Spleen (tissue), 11 donors: ENCODE results near the gene CHD6. TPM values are rescaled to one million over a fixed set of nuclear protein-coding genes. Genes with fewer than 3 reads are reported as not detected.
A peak's percentile ranks its signal among the peaks of the same experiment; 100 is the strongest.

ENCODE experiments used
- DNase-seq: peaks from one replicate; pipeline ENCODE4 v3.0.0-alpha.2; 2020
- H3K27ac ChIP-seq, 8 donors: fragments of 200-600 bp; sonication (generic) in 7 of 8; 1 replicate in 4 of 8; 2 replicates in 4 of 8; pipeline versions ENCODE4 v1.5.0 to v1.8.0; 2016 to 2021; ENCODE audit warnings: inconsistent platforms in 4 of 8, mild to moderate bottlenecking in 4 of 8, moderate library complexity in 1 of 8
- H3K27me3 ChIP-seq, 7 donors: fragments of 200-600 bp; sonication (generic) in 6 of 7; replicated peaks in 1 of 7; 1 replicate in 4 of 7; 2 replicates in 3 of 7; pipeline versions ENCODE4 v1.5.0 to v1.8.0; 2016 to 2021; ENCODE audit warnings: inconsistent platforms in 3 of 7, mild to moderate bottlenecking in 1 of 7
- H3K36me3 ChIP-seq, 6 donors: fragments of 200-600 bp; sonication (generic) in 5 of 6; 1 replicate in 4 of 6; 2 replicates in 2 of 6; pipeline versions ENCODE4 v1.5.0 to v1.8.0; 2016 to 2021; ENCODE audit warnings: inconsistent platforms in 2 of 6
- H3K4me1 ChIP-seq, 6 donors: fragments of 200-600 bp; sonication (generic) in 5 of 6; 1 replicate in 3 of 6; 2 replicates in 3 of 6; pipeline versions ENCODE4 v1.5.0 to v1.8.0; 2016 to 2021; ENCODE audit warnings: inconsistent platforms in 3 of 6
- H3K4me3 ChIP-seq, 8 donors: fragments of 200-600 bp; sonication (generic) in 7 of 8; 1 replicate in 4 of 8; 2 replicates in 4 of 8; pipeline versions ENCODE4 v1.5.0 to v1.8.0; 2016 to 2021; ENCODE audit warnings: inconsistent platforms in 4 of 8, mild to moderate bottlenecking in 4 of 8, moderate library complexity in 2 of 8
- H3K9me3 ChIP-seq, 8 donors: fragments of 200-600 bp; sonication (generic) in 7 of 8; 1 replicate in 4 of 8; 2 replicates in 4 of 8; pipeline versions ENCODE4 v1.5.0 to v1.8.0; 2016 to 2021; ENCODE audit warnings: inconsistent platforms in 4 of 8
- POLR2A ChIP-seq, 3 donors: fragments of 450-650 bp; IDR thresholded peaks; one replicate each; pipeline ENCODE4 v1.5.1; 2017; ENCODE audit warnings: antibody characterized with exemption in 3 of 3, mild to moderate bottlenecking in 1 of 3
- POLR2AphosphoS5 ChIP-seq, 3 donors: sonication (generic); formaldehyde crosslinking; IDR thresholded peaks; one replicate each; pipeline ENCODE4 v1.5.1; 2017; ENCODE audit warnings: antibody characterized with exemption in 3 of 3
- WGBS, 5 donors: extraction: QIAGEN DNeasy Blood & Tissue Kit in 3 of 5; methylation state at CpG; one replicate each; pipeline versions ENCODE4 v1.1.5 to v1.1.7; 2013 to 2018; 5-methylcytosine and 5-hydroxymethylcytosine counted together
- intact Hi-C: fragments of 100-400 bp; cut with DNase I; formaldehyde crosslinking; loops from one replicate; pipeline ENCODE4 v1.15.0; 2023; ENCODE audit warnings: low total_unique reads
- polyA plus RNA-seq, 3 donors: library from polyadenylated mRNA; stranded (reverse); fragments of 200-250 nt; gene quantifications; one replicate each; pipeline ENCODE4 v1.2.1, GENCODE V29; 2013
- total RNA-seq, 7 donors: library from RNA; depleted of rRNA in 3 of 7; stranded (reverse); fragments of >200 nt in 3 of 7; fragmentation: NEBNext Ultra II Directional in 4 of 7; extraction: Animal tissue kit (Norgen Biotek cat#: 25700) in 4 of 7; gene quantifications; one replicate each; pipeline versions ENCODE4 v1.1.0 to v1.2.1, GENCODE V29; 2016 to 2021
- TF ChIP-seq, protein P1 (sequence below), 11 experiments: fragments of 200-600 bp in 7 of 11; fragments of 450-650 bp in 4 of 11; sonication (generic) in 4 of 11; IDR thresholded peaks in 8 of 11; conservative IDR thresholded peaks in 3 of 11; 1 replicate in 7 of 11; 2 replicates in 4 of 11; pipeline versions ENCODE4 v1.4.0 to v1.8.0; 2016 to 2021; ENCODE audit warnings: antibody characterized with exemption in 11 of 11, inconsistent platforms in 4 of 11, mild to moderate bottlenecking in 1 of 11
- donor health status: healthy with polysubstance abuse.
- donor health status: DM: no; HTN: no; CAD: no; lungs with moderate emphysema.
- donor health status: DM: no; HTN: no; CAD: no.
- donor health status: Bipolar disorder and iron deficiency.
- donor health status: healthy.
- donor health status: DM: no; HTN: no; CAD: no.
- donor health status: DM: yes; HTN: yes; CAD: no.

The CHD6 gene
- total and polyA plus RNA-seq, 10 donors, result 4.2 to 68.3 (median 47.8) TPM

DNA sequence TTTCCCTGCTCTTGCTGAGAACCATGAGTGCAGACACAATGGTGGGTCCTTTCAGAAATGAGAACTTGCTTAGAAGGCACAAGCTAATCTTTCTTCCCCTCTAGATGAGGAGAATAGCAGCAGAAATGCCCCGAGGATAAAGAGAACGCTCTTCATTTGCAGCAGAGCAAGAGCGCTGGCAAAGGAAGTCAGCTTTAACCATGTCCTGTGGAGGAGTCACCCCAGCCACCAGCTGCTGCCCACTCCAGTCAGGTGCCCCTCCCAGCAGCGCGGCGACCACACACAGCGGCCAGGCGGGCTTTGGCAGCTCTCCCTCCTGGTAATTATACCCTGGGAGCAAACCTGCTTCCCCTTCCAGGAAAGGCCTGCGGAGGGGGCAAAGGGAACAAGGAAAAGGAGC, 209.2 kb downstream of the CHD6 start:
- peak in 1 of 3 donors; percentile 47 for TF ChIP-seq POLR2AphosphoS5 (IDR thresholded peaks at IDR 0.05)
- no peak for TF ChIP-seq POLR2A (IDR thresholded peaks at IDR 0.05)
- 19 to 36% (median 25%) methylated on average over 6 to 9 of the region's 9 CpGs for WGBS, 5 donors
- Histone ChIP-seq H3K36me3 (peaks cover 0 to 100% (median 79%) of the 10 kb centered on the region in 6 donors), H3K4me3 (no peak overlapping the region), H3K27me3 (no peaks in the 10 kb centered on the region), H3K4me1 (peaks cover 0 to 26% (median 12%) of the 10 kb centered on the region in 6 donors), H3K27ac (peak overlapping the region in 1 of 8 donors; percentile 36), H3K9me3 (no peaks in the 10 kb centered on the region)
- no peak for DNase-seq
- intact Hi-C loops, result no loop called here

DNA sequence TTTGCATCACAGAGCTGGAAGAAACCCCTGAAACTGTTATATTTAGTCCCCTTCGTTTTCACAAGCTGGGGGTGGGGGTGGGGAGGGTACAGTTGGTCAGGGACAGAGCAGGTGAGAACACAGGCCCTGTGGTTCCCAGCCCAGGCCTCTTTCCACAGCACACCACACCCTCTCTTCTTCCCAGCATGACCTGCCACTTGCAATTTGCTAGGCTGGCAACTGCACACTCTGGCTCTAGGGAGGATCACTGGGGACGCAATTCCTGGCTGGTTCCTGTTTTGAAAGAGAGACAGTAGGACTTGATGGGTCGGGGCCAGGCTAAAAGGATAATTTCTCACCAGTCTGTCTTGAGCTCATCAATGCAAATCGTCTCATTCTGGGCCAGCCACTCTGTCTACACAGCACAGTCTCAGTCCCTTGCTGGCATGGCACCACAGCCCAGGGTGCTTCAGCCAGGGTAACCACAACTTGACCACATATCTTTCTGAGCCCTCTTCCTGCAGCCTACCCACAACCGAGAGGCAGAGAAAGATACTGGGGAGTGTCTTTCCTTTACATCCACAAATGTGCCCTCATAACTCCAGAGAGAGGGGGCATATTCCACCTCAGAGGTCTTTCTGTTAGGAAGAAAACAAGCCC, 209.9 kb downstream of the CHD6 start:
- intact Hi-C loops, result no loop called here
- no peaks in the 10 kb centered on the region for H3K9me3 ChIP-seq
- WGBS, 5 donors, result 42 to 53% (median 44%) methylated on average over 5 of the region's 5 CpGs
- H3K4me1 ChIP-seq, result peaks cover 0 to 34% (median 12%) of the 10 kb centered on the region in 6 donors
- peak overlapping the region in 1 of 8 donors; percentile 36 for H3K27ac ChIP-seq
- no peak overlapping the region for H3K4me3 ChIP-seq
- H3K36me3 ChIP-seq, result peaks cover 0 to 100% (median 78%) of the 10 kb centered on the region in 6 donors
- no peak for TF ChIP-seq POLR2AphosphoS5 (IDR thresholded peaks at IDR 0.05)
- no peak for TF ChIP-seq POLR2A (IDR thresholded peaks at IDR 0.05)
- TF ChIP-seq, protein P1, sequence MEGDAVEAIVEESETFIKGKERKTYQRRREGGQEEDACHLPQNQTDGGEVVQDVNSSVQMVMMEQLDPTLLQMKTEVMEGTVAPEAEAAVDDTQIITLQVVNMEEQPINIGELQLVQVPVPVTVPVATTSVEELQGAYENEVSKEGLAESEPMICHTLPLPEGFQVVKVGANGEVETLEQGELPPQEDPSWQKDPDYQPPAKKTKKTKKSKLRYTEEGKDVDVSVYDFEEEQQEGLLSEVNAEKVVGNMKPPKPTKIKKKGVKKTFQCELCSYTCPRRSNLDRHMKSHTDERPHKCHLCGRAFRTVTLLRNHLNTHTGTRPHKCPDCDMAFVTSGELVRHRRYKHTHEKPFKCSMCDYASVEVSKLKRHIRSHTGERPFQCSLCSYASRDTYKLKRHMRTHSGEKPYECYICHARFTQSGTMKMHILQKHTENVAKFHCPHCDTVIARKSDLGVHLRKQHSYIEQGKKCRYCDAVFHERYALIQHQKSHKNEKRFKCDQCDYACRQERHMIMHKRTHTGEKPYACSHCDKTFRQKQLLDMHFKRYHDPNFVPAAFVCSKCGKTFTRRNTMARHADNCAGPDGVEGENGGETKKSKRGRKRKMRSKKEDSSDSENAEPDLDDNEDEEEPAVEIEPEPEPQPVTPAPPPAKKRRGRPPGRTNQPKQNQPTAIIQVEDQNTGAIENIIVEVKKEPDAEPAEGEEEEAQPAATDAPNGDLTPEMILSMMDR (IDR thresholded peaks at IDR 0.05 in 8 of 11, conservative IDR thresholded peaks at IDR 0.05 in 3 of 11), result no peak
- no peak for DNase-seq
- H3K27me3 ChIP-seq, result no peaks in the 10 kb centered on the region

DNA sequence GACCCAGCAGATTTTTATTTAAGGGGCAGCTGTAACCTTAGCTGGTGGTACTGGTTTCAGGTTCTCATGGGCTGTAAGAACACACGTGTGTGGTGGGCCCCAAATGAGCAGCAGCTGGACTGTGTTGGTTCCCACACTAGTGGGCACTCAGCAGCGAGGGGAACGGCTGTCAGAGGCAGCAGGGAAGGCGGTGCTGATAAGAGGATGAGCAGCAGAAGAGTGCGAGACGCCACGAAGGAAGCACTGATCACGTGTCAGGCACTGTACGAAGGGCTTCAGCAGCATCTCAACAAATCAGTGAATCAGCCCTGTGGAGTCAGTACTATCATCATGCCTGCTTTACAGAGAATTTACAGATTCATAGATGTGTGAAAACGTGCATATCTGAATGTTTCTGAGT, 210.6 kb downstream of the CHD6 start:
- H3K27me3 ChIP-seq, result no peaks in the 10 kb centered on the region
- no peak overlapping the region for H3K4me3 ChIP-seq
- TF ChIP-seq, protein P1 (IDR thresholded peaks at IDR 0.05 in 8 of 11, conservative IDR thresholded peaks at IDR 0.05 in 3 of 11), result no peak
- TF ChIP-seq POLR2AphosphoS5 (IDR thresholded peaks at IDR 0.05) (peak in 1 of 3 donors; percentile 10), POLR2A (IDR thresholded peaks at IDR 0.05) (no peak)
- WGBS, 5 donors, result 82 to 87% (median 85%) methylated on average over 10 of the region's 10 CpGs
- intact Hi-C loops, result no loop called here
- H3K27ac ChIP-seq, result no peak overlapping the region
- H3K4me1 ChIP-seq, result peaks cover 0 to 35% (median 12%) of the 10 kb centered on the region in 6 donors
- peaks cover 0 to 97% (median 74%) of the 10 kb centered on the region in 6 donors for H3K36me3 ChIP-seq
- no peak for DNase-seq
- H3K9me3 ChIP-seq, result no peaks in the 10 kb centered on the region

DNA sequence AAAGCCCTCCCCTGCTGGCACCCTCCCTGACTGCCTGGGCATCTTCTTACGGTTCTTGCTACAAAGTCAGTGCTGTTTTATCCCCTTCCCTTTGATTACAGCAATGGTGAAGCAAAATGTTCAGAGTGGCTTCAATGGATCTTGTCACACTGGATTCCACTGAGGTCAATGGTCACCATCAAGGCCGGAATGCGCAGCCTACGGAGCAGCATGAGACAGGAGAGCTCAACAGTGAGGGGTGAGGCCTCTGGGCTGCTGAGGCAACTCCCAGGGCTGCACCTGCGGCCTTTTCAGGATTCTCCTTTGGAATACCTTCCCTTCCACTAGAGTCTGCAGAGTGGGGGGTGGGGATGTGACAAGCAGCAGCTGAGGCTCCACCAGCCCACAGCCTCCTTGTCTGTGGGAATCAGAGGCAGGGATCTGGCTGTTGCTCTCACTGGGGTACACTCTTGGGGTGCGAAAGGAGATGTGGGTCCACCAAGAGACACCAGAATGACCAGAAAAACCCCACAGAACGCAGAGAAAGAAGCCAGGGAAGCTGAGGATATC, 211.2 kb downstream of the CHD6 start:
- H3K27me3 ChIP-seq, result no peaks in the 10 kb centered on the region
- peaks cover 0 to 35% (median 12%) of the 10 kb centered on the region in 6 donors for H3K4me1 ChIP-seq
- no peak for DNase-seq
- H3K27ac ChIP-seq, result no peak overlapping the region
- peaks cover 0 to 95% (median 67%) of the 10 kb centered on the region in 6 donors for H3K36me3 ChIP-seq
- no peaks in the 10 kb centered on the region for H3K9me3 ChIP-seq
- WGBS, 5 donors, result 88 to 95% (median 94%) methylated on average over 7 of the region's 7 CpGs
- H3K4me3 ChIP-seq, result no peak overlapping the region
- intact Hi-C loops, result no loop called here
- TF ChIP-seq POLR2A (IDR thresholded peaks at IDR 0.05), result no peak
- no peak for TF ChIP-seq POLR2AphosphoS5 (IDR thresholded peaks at IDR 0.05)
- TF ChIP-seq, protein P1 (IDR thresholded peaks at IDR 0.05 in 8 of 11, conservative IDR thresholded peaks at IDR 0.05 in 3 of 11), result no peak
